Stimulated activated CD8-positive, alpha-beta memory T cell treated with anti-CD3 and anti-CD28 coated beads, Interleukin-15, amount 100 ng/mL, for 4 hours (primary cell): ENCODE measurements around the gene DOCK8.
A peak's percentile ranks its signal among the peaks of the same experiment; 100 is the strongest.
"Not testable (repeated sequence)": the region's sequence is repeated elsewhere in the genome, so short reads cannot be mapped to it uniquely, and the experiment has no call there.

Experiments used
- DNase-seq, 2 donors: peaks; one replicate each; pipeline ENCODE4 v3.0.0-alpha.2; 2020; ENCODE audit warnings: low read depth in 2 of 2

The DOCK8 gene

DNA sequence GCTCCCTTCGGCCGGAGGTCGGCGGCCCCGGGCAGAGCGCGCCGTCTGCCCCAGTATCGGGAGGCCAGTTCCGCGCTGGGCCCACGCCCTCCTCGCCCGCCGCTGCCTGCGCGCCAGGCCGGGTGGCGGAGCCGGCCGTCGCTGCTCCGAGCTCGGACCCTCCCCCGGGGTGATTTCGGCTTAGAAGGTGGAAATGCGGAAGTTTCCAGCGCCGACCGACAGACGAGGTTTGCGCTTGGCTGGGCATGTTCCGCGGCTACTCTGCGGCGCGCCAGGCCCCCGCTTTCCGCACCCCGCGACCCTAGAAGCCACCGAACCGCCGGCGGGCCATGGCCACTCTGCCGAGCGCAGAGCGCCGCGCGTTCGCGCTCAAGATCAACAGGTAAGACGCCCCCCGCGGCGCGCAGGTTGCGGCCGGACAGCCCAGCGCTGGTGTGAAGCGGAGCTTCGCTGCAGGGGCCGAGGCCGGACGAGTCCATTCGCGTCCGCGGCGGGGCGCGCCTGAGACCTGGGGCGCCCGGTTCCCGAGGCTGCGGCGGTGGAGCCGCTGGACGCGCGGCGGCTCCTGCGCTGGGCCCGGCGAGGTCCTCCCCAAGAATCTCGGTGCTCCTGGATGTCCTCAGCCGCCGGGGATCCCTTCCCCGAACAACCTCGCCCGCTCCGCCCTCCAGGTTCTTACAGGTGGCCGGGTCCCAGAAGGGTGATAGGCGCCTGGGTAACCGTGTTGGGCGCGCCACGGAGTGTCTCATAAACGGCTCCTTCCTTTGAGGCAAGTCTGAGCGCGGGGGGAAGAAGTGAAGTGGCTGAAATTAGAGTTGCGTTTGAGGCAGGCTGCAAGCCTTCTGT, at the start of gene DOCK8:
Gene DOCK8, plus strand, starts transcription at position 218 of the 846 bp plus-strand sequence. Its CDS starts 112 bp downstream, at position 330.
- peak; percentile 8 to 29 for DNase-seq

DNA sequence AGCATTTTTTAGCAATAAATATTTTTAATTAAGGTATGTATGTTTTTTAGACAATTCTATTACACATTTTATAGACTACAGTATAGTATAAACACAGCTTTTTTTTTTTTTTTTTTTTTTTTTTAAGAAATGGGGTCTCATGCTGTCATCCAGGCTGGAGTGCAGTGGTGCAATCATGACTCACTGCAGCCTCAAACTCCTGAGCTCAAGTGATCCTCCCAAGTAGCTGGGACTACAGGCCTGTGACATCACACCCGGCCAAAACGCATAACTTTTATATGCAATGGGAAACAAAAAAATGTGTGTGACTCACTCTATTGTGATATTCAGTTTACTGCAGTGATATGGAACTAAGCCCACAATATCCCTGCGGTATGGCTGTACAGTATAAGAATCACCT, 44.9 kb upstream of the DOCK8 start:
- DNase-seq = not testable (repeated sequence)

DNA sequence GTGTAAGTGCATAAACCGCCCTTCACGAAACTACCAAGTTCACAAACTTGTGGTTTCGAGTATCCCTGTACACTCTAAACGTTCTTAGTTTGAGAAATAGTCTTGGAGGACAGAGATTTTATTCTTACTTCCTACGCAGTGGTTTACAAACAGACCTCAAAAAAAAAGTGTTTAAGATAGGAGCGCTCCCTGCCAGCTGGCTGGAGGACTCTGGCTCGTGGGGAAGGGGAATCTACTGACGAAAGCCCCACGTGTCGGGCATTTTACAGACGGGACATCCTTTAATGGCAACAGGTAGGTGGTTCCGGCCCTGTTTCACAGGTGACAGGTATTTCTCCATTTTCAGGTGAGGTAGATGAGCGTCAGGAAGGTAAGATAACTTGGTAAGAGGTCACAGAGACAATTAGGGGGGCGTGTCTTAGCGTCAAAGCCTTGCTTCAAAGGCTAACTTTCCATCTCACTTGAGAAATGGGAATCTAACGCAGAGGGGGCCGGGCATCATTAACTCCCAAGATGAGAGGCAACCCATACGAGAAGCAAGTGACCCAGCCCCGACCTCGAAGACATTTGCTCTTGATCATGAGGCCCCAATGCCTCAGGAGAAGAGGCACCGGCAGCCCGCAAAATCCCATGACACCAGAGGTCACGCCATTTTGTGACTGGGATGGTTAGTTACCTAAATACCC, 36.4 kb upstream of the DOCK8 start:
- not testable (repeated sequence) for DNase-seq

DNA sequence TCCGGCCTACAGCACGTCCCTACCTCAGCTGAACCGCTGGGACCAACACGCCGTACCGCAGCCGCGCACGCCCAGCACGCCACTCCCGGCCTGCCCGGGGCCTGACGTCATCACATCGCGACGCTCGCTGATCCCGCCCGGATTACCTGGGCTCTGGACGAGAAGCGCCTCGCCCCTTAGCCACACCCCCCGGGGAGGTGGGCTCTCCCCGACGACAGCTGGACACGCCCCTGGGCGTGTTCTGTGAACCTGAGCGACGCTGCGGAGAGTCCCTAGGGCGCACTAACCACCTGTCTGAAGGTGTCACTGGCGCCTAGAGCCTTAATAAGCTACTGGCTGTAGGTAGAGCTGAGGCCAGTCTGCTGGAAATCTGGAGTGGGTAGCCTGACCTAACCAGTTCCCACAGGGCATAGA, 35.7 kb upstream of the DOCK8 start, which contains the start of gene ZNG1A:
Gene ZNG1A, minus strand, starts transcription at position 87 of the 414 bp plus-strand sequence. CDS start 87 bp downstream, outside the sequence.
- peak; percentile 63 to 65 for DNase-seq

DNA sequence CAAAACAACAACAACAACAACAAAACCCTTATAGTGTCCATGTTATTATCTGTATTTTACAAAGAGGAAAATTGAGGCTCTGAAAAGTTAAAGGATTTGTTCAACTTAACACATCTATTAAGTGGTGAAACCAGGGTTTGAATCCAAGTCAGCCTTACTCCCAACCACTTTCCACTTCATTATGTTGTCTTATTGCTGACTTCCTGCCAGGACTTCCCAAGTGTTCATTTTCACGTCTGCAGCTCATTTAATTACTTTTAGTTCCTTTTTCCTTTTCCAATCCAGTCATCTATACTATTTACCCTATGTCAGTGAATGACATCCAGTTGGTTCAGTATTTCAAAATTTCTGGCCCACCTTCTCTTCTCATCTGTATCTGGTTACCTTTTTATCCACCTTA, 15.1 kb upstream of the DOCK8 start:
- DNase-seq = not testable (repeated sequence)

DNA sequence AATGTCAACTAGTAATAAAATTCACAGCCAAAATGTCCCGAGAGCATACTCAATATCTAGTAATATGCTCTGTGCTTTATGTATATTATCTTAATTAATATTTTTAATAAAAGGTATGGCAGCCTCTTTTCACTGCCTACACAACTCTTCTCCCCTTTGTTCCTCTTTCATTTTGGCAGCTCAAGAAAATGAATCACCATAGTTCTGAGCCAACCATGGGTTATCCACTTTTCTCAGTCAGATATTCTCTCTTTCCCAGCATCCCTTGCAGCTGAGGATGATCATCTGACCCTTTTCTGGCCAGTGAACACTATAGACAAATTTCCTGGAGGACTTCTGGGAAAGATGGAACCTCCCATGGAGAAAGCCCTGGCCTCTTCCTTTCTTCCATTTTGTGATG, 8.2 kb upstream of the DOCK8 start:
- DNase-seq = no peak

DNA sequence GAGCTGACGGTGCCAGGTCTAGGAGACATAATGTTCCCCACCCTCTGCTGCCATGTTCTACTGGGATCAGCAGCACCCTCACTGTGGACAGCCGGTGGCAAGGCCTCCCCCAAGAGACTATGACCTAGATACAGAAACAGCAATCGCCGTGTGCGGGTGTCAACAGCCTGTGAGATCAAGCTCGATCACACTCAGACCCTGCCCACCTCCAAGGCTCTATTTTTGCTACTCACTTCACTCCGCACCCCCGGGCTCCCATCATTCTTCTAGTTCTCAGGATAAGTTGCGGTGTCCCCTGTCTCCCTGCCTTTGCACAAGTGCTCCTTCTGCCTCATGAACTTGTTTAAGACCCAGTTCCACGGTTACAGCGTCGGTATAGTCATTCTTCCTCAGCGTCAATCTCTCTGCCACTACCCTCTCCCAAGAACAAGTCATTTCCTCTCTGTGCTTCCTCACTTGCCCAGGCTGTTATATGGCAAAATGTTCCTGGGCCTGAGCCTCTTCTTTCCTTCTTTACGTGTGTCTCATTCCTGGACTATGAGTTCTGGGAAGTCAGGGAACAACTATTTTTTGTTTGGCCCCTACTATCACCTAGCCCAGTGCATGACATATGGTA, 5.4 kb upstream of the DOCK8 start:
- DNase-seq = no peak

DNA sequence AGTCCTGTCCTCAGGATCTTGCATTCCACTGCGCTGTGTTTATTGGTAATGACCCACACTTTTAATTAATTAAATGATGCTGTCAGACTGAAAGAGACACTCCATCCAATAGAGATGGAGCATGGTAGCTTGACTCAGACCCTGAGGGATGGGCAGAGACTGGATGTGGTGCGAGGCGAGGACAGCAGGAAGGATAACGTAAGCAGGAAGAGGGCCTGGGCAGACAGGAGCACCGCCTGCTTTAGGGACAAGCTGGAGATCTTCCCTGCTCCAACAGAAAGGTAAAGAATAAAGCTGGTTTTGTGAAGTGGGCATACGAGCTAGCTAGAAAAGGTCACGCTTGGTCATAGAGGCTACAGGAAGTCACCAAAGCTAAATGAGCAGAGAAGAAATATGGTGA, 3.6 kb upstream of the DOCK8 start:
- no peak for DNase-seq

DNA sequence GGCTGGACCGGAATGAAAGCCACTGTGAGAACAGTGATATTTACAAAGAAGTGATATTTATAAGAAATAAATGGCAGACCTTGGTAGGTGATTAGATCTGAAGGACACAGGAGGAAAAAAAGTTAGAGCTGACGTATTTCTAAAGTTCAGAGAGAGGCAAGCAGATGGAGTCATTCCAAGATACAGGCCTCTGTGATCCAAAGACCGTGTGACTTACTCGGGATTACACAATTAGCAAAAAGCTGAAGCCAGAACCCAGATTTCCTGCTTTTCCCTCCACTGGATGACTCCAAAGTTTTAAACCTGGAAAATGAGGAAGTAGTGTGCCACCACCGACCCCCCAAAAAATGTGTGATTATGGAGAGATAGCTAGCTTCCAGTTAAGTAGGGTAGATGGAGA, 3.1 kb upstream of the DOCK8 start:
- no peak for DNase-seq

DNA sequence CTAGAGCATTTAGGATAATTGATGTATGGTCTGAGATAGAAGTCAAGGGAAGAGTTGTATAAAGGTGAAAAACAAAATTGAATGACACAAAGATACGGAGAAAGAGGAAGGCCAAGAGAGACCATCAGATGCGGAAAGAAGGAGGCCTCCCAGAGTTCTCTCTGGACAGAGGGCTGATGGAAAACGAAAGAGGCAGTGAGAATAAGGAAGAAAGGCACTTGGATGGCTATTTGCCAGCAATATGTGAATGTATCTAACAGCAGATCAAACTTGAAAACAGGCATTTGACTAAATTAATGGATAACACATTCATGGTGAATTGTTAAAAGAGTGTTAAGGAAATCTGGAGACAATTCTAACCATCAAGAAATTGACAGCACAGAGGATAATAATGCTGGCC, 2.4 kb upstream of the DOCK8 start:
- no peak for DNase-seq

DNA sequence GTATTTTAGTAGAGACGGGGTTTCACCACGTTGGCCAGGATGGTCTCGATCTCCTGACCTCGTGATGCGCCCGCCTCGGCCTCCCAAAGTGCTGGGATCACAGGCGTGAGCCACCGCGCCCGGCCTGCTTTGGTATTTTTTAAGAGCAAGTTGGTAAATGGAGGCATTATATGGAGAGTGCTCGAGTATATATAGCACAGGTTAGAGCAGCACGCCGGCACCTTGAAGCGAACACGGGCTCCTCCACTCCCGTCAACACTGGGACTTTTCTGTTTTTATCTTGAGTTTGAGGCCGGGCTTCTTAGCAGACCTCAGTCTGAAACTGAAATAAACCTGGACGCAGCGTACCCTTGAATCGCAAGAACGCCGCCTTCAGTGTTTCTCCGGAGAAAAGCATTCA, 764 bp upstream of the DOCK8 start:
- not testable (repeated sequence) for DNase-seq

DNA sequence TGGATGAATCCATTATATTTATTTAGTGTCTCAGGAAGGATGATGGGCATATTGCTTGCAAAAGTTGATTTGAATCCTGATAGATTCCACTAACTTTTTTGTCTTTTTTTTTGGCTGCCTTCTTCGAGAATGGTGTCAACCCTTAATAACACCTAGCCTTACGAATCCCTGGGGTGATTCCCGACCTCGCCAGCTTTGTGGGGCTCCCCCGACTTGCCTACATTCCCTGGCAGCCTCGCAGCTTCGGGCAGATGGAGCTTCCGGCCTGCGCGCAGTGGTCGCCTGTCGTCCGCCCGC, 366 bp upstream of the DOCK8 start:
- DNase-seq = no peak

DNA sequence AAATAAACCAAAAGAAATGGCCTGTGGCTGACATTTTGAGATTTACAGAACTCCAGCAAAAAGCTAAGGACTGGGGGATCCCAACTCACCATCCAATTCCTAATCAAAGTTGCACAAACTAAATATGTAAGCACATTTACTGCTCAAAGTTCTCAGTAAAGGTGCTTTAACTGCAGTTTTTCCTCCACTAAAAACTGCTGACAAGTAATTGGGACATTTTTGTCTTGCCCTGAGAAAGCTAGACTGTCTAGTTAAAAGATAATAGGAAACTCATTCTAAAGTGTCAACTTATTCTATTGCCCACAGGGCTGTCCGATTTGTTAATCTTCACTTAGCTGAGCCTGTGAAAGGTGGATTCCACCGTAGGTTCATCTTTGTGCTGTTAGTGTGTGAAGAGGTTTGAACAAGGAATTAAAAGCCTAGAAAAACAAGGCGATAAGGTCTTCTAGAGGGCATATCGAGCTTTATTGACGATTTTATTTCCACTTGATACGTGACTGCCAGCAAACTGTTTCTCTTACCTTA, 1.0 kb downstream of the DOCK8 start:
- DNase-seq = no peak

DNA sequence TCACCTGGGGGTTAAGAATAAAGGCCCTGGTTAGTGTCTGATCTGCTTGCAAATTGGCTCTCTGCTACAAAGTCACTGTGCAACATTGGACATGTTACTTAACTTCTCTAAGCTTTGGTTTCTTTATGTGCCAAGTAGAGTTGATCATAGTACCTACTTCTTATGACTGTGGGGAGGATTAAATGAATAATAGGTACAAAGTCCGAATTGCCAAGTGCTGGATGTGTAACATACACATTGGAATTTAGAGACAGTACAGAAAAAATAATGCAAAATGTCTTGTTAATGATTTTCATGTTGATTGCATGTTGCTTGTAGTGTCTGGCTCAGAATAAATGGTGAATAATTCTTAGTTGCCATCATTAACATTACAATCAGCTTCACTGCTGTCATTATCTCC, 2.2 kb downstream of the DOCK8 start:
- no peak for DNase-seq

DNA sequence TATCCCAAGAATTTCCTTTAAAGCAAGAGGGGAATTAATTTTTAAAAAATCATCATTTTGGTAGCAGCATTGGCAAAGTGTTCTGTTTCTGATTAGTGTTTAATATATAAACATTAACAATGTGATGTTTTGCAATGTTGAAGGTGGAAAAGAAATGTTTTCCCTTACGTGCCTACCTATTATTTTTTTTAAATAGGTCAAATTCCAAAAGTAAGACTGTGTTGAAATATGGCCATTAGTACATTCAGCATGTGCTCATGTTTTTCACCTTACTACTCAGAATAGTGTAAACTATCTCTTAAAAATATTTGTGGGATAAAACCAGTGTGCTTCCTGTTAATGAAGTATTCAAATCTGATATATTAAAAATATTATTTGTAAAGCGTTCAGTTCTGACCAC, 3.3 kb downstream of the DOCK8 start:
- DNase-seq = no peak

DNA sequence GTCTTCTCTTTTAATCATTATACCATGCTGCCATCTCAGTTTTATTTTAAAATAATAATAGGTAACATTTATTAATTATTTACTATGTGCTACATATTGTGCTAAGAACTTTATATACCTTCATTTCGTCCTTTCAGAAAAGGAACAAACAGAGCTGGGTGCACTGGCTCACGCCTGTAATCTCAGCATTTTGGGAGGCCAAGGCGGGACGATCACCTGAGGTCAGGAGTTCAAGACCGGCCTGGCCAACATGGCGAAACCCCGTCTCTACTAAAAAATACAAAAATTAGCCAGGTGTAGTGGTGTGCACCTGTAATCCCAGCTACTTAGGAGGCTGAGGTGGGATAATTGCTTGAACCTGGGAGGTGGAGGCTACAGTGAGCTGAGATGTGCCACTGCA, 4.4 kb downstream of the DOCK8 start:
- not testable (repeated sequence) for DNase-seq

DNA sequence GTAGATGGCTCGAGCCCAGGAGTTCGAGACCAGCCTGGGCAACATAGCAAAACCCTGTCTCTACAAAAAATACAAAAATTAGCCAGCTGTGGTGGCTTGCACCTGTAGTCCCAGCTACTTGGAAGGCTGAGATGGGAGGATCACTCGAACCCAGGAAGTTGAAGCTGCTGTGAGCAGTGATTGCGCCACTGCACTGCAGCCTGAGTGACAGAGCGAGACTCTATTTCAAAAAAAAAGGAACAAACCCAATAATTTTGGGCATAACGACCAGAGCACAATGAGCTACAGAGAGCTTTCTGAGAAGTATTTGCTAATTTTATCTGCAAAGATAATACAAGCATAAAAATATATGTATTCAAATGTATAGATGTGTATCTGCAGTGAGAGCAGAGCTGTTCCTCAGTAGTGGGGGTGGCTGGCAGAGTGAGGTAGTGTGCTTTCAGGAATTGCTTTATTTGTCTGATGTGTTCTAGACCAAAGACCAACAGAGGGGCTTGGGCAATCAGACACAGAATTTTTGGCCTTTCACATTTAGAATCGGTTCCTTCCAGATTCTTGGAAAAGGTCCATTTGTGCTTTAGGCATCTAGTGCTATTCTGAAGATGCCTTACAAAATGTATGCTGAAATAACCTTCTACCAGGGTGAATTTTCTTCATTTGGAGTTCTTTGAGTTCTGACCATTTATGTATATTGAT, 5.2 kb downstream of the DOCK8 start:
- DNase-seq = no peak

DNA sequence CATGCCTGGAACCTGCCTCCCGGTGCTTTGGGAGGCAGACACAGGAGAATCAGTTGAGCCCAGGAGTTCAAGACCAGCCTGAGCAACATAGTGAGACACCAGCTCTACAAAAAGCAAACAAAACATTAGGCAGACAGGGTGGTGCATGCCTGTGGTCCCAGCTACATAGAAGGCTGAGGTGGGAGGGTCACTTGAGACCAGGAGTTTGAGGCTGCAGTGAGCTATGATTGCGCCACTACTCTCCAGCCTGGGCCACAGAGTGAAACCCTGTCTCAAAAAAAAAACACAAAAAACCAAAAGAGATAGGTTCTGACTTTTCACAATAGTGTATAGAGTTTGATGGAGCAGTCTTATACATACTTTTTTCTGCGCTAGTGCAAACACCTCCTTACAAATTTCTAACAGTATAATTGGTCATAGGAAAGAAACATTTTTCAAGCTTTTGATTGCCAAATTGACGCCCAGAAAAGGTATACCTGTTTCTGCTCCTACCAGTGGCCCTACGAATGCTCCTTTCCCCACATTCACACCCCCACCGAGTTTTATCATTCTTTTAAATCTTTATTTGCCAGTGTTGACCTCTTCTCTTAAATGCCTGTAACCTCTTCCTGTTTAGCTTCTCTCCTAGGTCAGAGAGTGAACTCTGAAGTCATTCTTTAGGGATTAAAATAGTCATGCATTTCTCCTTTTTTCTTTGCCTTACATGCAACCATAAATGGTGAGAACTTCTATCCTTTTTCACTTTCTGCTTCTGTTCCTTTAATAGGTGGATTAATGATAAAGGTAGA, 7.5 kb downstream of the DOCK8 start:
- DNase-seq = no peak

DNA sequence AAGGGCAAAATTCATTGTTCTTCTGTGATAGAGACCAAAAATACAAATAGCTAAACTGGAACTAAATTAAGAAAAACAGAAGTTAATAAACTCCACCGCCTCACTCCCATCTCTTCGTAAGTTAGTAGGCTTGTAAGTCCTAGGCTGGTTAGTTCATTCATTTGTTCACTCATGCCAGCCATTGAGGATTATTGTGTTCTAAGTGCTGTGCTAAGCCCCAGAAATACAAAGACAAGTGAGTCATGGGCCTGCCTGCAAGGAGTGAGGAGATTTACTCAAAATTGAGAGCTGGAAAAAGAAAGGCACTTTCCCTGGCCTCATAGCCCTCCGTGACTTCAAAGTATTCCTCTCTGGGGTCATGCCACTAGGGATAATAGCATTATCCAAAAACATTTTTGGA, 8.5 kb downstream of the DOCK8 start:
- no peak for DNase-seq

DNA sequence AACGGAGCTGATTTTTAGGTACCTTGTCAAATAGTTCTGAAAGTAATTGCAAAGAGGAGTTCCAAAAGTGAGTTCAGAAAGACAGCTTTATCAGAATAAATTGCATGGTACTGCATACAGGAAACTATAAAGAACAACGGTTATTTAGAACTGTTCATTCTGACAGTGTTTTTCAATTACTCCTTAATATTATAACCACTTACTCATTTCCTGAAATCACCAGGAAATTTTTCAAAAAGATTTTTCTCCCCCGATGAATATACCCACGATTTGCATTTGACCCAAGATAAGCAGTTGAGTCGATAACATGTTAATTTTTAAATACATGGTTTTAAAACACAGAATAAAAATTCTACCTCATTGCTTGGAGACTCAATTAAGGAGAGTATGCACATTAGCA, 9.4 kb downstream of the DOCK8 start:
- no peak for DNase-seq
